ENCODE results near the gene ACTG1.

ACTG1 gene

GRCh38 chr17:81481073-81481799 lies 31.4 kb downstream of the ACTG1 start:
- DNase-seq (ENCODE audit: low read depth), result no peak

- DNase-seq (ENCODE audit: low read depth), result peak; percentile 78
Observed at GRCh38 chr17:81480140-81481072, 32.2 kb downstream of the ACTG1 start.

- DNase-seq (ENCODE audit: low read depth), result no peak
Observed at GRCh38 chr17:81479175-81480071, 33.2 kb downstream of the ACTG1 start.

- no peak for DNase-seq (ENCODE audit: low read depth)
Observed at GRCh38 chr17:81478119-81478518, 34.5 kb downstream of the ACTG1 start.

- DNase-seq (ENCODE audit: low read depth), result no peak
Observed at GRCh38 chr17:81477173-81477572, 35.4 kb downstream of the ACTG1 start.

- DNase-seq (ENCODE audit: low read depth), result no peak
Observed at GRCh38 chr17:81476635-81477034, 36.0 kb downstream of the ACTG1 start.

- DNase-seq (ENCODE audit: low read depth), result no peak
Observed at GRCh38 chr17:81476097-81476496, 36.5 kb downstream of the ACTG1 start.

- no peak for DNase-seq (ENCODE audit: low read depth)
Observed at GRCh38 chr17:81474958-81475357, 37.6 kb downstream of the ACTG1 start.

- DNase-seq (ENCODE audit: low read depth), result no peak
Observed at GRCh38 chr17:81473019-81473418, 39.6 kb downstream of the ACTG1 start.

- DNase-seq (ENCODE audit: low read depth), result peak; percentile 62
Observed at GRCh38 chr17:81471818-81472456, 40.7 kb downstream of the ACTG1 start.

GRCh38 chr17:81470944-81471817 lies 41.4 kb downstream of the ACTG1 start:
- peak; percentile 75 for DNase-seq (ENCODE audit: low read depth)

GRCh38 chr17:81470270-81470943 lies 42.2 kb downstream of the ACTG1 start:
- no peak for DNase-seq (ENCODE audit: low read depth)

GRCh38 chr17:81469266-81469665 lies 43.3 kb downstream of the ACTG1 start:
- no peak for DNase-seq (ENCODE audit: low read depth)

GRCh38 chr17:81468770-81469121 lies 43.9 kb downstream of the ACTG1 start:
- no peak for DNase-seq (ENCODE audit: low read depth)

GRCh38 chr17:81468111-81468769 lies 44.4 kb downstream of the ACTG1 start:
- DNase-seq (ENCODE audit: low read depth), result no peak

GRCh38 chr17:81466564-81467472 lies 45.8 kb downstream of the ACTG1 start:
- DNase-seq (ENCODE audit: low read depth), result no peak

GRCh38 chr17:81465910-81466309 lies 46.7 kb downstream of the ACTG1 start:
- no peak for DNase-seq (ENCODE audit: low read depth)

GRCh38 chr17:81464586-81464985 lies 48.0 kb downstream of the ACTG1 start:
- DNase-seq (ENCODE audit: low read depth), result no peak

- no peak for DNase-seq (ENCODE audit: low read depth)
Observed at GRCh38 chr17:81463506-81463905, 49.1 kb downstream of the ACTG1 start.
